Ramos (cell line): ENCODE results near the gene SPINDOC.
"Not testable (repeated sequence)": the region's sequence is repeated elsewhere in the genome, so short reads cannot be mapped to it uniquely, and the experiment has no call there.

ENCODE experiments used
- in situ Hi-C: fragments of 300-500 bp; cut with MboI; formaldehyde crosslinking; loops from one replicate; pipeline ENCODE4 v1.14.3; 2022; ENCODE audit warnings: low sequenced_read_pairs; ENCODE audit not compliant: unreplicated experiment

Gene SPINDOC

GRCh38 chr11:63785823-63786222 is 27.4 kb upstream of the SPINDOC start:
- in situ Hi-C loops: no loop called here

GRCh38 chr11:63791495-63792167 is 21.6 kb upstream of the SPINDOC start:
- in situ Hi-C loops: no loop called here

GRCh38 chr11:63793161-63793560 is 20.1 kb upstream of the SPINDOC start:
- in situ Hi-C loops: no loop called here

GRCh38 chr11:63795066-63795465 is 18.2 kb upstream of the SPINDOC start:
- in situ Hi-C loops: no loop called here

- in situ Hi-C loops: no loop called here
Observed at GRCh38 chr11:63800921-63801320, 12.3 kb upstream of the SPINDOC start.

GRCh38 chr11:63802637-63803414 is 10.4 kb upstream of the SPINDOC start:
- in situ Hi-C loops: no loop called here

GRCh38 chr11:63804259-63804658 is 9.0 kb upstream of the SPINDOC start:
- in situ Hi-C loops: no loop called here

GRCh38 chr11:63805844-63806415 is 7.3 kb upstream of the SPINDOC start:
- in situ Hi-C loops: no loop called here

GRCh38 chr11:63810383-63810782 is 2.9 kb upstream of the SPINDOC start:
- in situ Hi-C loops: not testable (repeated sequence)

GRCh38 chr11:63811522-63811921 is 1.7 kb upstream of the SPINDOC start:
- in situ Hi-C loops: no loop called here

GRCh38 chr11:63813563-63814382 is 517 bp downstream of the SPINDOC start:
- in situ Hi-C loops: no loop called here

- in situ Hi-C loops: no loop called here
Observed at GRCh38 chr11:63814383-63814736, 1.1 kb downstream of the SPINDOC start.

- in situ Hi-C loops: no loop called here
Observed at GRCh38 chr11:63816166-63816565, 2.9 kb downstream of the SPINDOC start.

GRCh38 chr11:63816732-63817131 is 3.5 kb downstream of the SPINDOC start:
- in situ Hi-C loops: no loop called here

GRCh38 chr11:63817758-63818498 is 4.7 kb downstream of the SPINDOC start:
- in situ Hi-C loops: no loop called here

GRCh38 chr11:63818609-63819008 is 5.4 kb downstream of the SPINDOC start:
- in situ Hi-C loops: no loop called here

- in situ Hi-C loops: no loop called here
Observed at GRCh38 chr11:63821411-63821810, 8.2 kb downstream of the SPINDOC start.

- in situ Hi-C loops: no loop called here
Observed at GRCh38 chr11:63826471-63827190, 13.4 kb downstream of the SPINDOC start.

- in situ Hi-C loops: loop anchor here (5.0 kb wide), 1 partner anchor 87 kb away; the partner anchor contains the start of gene RCOR2
Observed at GRCh38 chr11:63829823-63830489, 16.7 kb downstream of the SPINDOC start.
